ENCODE measurements around the gene PLRG1.

DNA sequence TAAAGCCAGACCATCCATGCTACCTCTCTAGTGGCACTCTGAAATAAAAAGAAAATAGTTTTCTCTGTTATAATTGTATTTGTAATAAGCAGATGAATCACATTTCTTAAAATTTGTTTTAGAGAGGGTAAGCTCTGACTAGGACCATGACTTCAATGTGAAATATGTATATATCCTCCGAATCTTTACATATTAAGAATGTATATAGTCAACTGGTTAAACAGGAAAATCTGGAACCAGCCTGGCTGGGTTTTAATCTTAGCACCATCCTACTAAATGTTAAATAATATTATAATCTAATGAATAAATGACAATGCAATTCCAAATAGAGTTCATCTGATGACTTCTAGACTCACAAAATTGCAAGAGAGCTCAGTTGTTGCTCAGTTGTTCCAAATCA lies 14.1 kb upstream of the PLRG1 start:
- TF ChIP-seq, protein P1, sequence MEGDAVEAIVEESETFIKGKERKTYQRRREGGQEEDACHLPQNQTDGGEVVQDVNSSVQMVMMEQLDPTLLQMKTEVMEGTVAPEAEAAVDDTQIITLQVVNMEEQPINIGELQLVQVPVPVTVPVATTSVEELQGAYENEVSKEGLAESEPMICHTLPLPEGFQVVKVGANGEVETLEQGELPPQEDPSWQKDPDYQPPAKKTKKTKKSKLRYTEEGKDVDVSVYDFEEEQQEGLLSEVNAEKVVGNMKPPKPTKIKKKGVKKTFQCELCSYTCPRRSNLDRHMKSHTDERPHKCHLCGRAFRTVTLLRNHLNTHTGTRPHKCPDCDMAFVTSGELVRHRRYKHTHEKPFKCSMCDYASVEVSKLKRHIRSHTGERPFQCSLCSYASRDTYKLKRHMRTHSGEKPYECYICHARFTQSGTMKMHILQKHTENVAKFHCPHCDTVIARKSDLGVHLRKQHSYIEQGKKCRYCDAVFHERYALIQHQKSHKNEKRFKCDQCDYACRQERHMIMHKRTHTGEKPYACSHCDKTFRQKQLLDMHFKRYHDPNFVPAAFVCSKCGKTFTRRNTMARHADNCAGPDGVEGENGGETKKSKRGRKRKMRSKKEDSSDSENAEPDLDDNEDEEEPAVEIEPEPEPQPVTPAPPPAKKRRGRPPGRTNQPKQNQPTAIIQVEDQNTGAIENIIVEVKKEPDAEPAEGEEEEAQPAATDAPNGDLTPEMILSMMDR (conservative IDR thresholded peaks at IDR 0.05 in 1 of 2, IDR thresholded peaks at IDR 0.05 in 1 of 2; ENCODE audit: low read depth in 1 of 2, low read length in 2 of 2): no peak
- no peak for TF ChIP-seq EZH2 (IDR thresholded peaks at IDR 0.05; ENCODE audit: low read length, missing control alignments)

Data from fibroblast of lung (primary cell).